Measurements from ENCODE around the gene ELP4. TPM values are rescaled to one million over a fixed set of nuclear protein-coding genes. Genes with fewer than 3 reads are reported as not detected.

The ELP4 gene
- total and polyA plus RNA-seq, 2 experiments from 2014 or later: 12.3 to 25.1 TPM

GRCh38 chr11:31821235-31821764 lies 311.7 kb downstream of the ELP4 start:
- Histone ChIP-seq H3K4me3 (no peak overlapping the region), H3K27ac (no peak overlapping the region), H3K36me3 (replicated peaks; ENCODE audit: insufficient read depth, low read depth) (no peaks in the 10 kb centered on the region), H3K4me1 (ENCODE audit: insufficient read depth) (peaks cover 16% of the 10 kb centered on the region), H3K79me2 (no peaks in the 10 kb centered on the region), H2AFZ (no peak overlapping the region), H3K4me2 (no peak overlapping the region), H3K9me3 (ENCODE audit: low read depth) (no peaks in the 10 kb centered on the region), H3K27me3 (peaks cover 100% of the 10 kb centered on the region), H4K20me1 (ENCODE audit: insufficient read depth, poor library complexity, severe bottlenecking) (no peaks in the 10 kb centered on the region), H3K9me2 (replicated peaks; ENCODE audit: insufficient read depth) (no peaks in the 10 kb centered on the region)
- no peak for DNase-seq (ENCODE audit: low spot score)
- 10% methylated on average over 5 of the region's 5 CpGs for WGBS (ENCODE audit: low lambda C conversion rate, missing lambda C conversion rate)
- no peak for TF ChIP-seq CTCF (IDR thresholded peaks at IDR 0.05; ENCODE audit: poor library complexity)
- TF ChIP-seq EZH2 (IDR thresholded peaks at IDR 0.05; ENCODE audit: borderline replicate concordance): no peak
- TF ChIP-seq EZH2phosphoT487 (IDR thresholded peaks at IDR 0.05; ENCODE audit: low read depth, severe bottlenecking, unreplicated experiment): peak; percentile 1

GRCh38 chr11:31821766-31822165 lies 312.2 kb downstream of the ELP4 start:
- Histone ChIP-seq H2AFZ (no peak overlapping the region), H3K4me3 (no peak overlapping the region), H3K79me2 (no peaks in the 10 kb centered on the region), H3K4me2 (no peak overlapping the region), H3K9me3 (ENCODE audit: low read depth) (no peaks in the 10 kb centered on the region), H4K20me1 (ENCODE audit: insufficient read depth, poor library complexity, severe bottlenecking) (no peaks in the 10 kb centered on the region), H3K27ac (no peak overlapping the region), H3K9me2 (replicated peaks; ENCODE audit: insufficient read depth) (no peaks in the 10 kb centered on the region), H3K36me3 (replicated peaks; ENCODE audit: insufficient read depth, low read depth) (no peaks in the 10 kb centered on the region), H3K4me1 (ENCODE audit: insufficient read depth) (peaks cover 12% of the 10 kb centered on the region), H3K27me3 (peaks cover 100% of the 10 kb centered on the region)
- no peak for DNase-seq (ENCODE audit: low spot score)
- TF ChIP-seq EZH2phosphoT487 (IDR thresholded peaks at IDR 0.05; ENCODE audit: low read depth, severe bottlenecking, unreplicated experiment): peak; percentile 46
- TF ChIP-seq CTCF (IDR thresholded peaks at IDR 0.05; ENCODE audit: poor library complexity): no peak
- WGBS (ENCODE audit: low lambda C conversion rate, missing lambda C conversion rate): 10% methylated on average over 8 of the region's 8 CpGs

GRCh38 chr11:31822175-31822926 lies 312.8 kb downstream of the ELP4 start:
- no peak for TF ChIP-seq EZH2 (IDR thresholded peaks at IDR 0.05; ENCODE audit: borderline replicate concordance)
- TF ChIP-seq EZH2phosphoT487 (IDR thresholded peaks at IDR 0.05; ENCODE audit: low read depth, severe bottlenecking, unreplicated experiment): no peak
- TF ChIP-seq CTCF (IDR thresholded peaks at IDR 0.05; ENCODE audit: poor library complexity): no peak
- Histone ChIP-seq H3K27me3 (peaks cover 100% of the 10 kb centered on the region), H4K20me1 (ENCODE audit: insufficient read depth, poor library complexity, severe bottlenecking) (no peaks in the 10 kb centered on the region), H3K4me3 (no peak overlapping the region), H3K79me2 (no peaks in the 10 kb centered on the region), H3K27ac (no peak overlapping the region), H3K36me3 (replicated peaks; ENCODE audit: insufficient read depth, low read depth) (no peaks in the 10 kb centered on the region), H3K4me1 (ENCODE audit: insufficient read depth) (peaks cover 7% of the 10 kb centered on the region), H2AFZ (no peak overlapping the region), H3K9me2 (replicated peaks; ENCODE audit: insufficient read depth) (no peaks in the 10 kb centered on the region), H3K4me2 (no peak overlapping the region), H3K9me3 (ENCODE audit: low read depth) (no peaks in the 10 kb centered on the region)
- 43% methylated on average over 17 of the region's 17 CpGs for WGBS (ENCODE audit: low lambda C conversion rate, missing lambda C conversion rate)
- DNase-seq (ENCODE audit: low spot score): no peak
